HG02943 (cell line): ENCODE results near the gene TBC1D8.
"Not testable (repeated sequence)": the region's sequence is repeated elsewhere in the genome, so short reads cannot be mapped to it uniquely, and the experiment has no call there.

ENCODE experiments used
- ATAC-seq: cut with Tn5 transposase; IDR thresholded peaks from one replicate; pipeline ENCODE4 v1.9.1; 2021; ENCODE audit warnings: mild to moderate bottlenecking, low read depth, moderate library complexity; ENCODE audit not compliant: unreplicated experiment

The TBC1D8 gene

DNA sequence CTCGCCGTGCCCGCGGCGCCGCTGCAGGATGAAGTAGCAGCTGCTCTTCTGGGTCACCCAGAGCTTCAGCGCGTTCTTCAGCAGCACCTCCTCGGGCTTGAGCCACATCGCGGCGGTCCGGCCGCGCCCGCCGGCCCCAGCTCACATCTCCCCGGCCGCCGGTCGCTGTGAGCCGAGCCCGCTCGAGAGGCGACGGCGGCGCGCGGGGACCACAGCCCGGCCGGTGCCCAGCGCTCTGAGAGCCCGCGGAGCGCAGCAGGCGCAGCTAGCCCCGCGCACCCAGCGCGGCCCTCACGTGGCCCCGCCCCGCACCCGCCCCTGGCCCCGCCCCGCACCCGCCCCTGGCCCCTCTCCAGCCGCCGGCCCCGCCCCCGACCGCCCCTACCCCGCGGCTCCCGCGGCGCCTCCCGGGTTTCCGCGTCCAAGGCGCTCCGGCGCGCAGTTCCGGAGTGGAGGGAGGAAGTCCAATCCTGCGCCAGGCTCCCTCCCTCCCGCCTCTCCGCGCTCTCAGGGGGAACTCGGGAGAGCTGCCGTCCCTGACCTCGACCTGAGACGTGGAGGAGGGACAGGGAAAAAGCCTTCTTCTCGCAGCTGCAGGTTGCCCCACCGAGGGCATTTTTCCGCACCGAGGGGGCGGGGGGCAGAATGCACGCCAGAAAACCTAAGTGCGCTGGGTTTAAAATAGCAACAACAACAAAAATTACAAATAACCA, at the start of gene TBC1D8:
Gene TBC1D8, minus strand, starts transcription at position 237 of the 713 bp plus-strand sequence. Its CDS starts 129 bp downstream, at position 108.
- ATAC-seq = peak; percentile 54

GRCh38 chr2:101200676-101201075, 49.5 kb upstream of the TBC1D8 start:
- ATAC-seq = no peak

GRCh38 chr2:101199251-101199791, 48.1 kb upstream of the TBC1D8 start:
- no peak for ATAC-seq

GRCh38 chr2:101197814-101198213, 46.6 kb upstream of the TBC1D8 start:
- no peak for ATAC-seq

GRCh38 chr2:101197215-101197745, 46.1 kb upstream of the TBC1D8 start:
- ATAC-seq = no peak

DNA sequence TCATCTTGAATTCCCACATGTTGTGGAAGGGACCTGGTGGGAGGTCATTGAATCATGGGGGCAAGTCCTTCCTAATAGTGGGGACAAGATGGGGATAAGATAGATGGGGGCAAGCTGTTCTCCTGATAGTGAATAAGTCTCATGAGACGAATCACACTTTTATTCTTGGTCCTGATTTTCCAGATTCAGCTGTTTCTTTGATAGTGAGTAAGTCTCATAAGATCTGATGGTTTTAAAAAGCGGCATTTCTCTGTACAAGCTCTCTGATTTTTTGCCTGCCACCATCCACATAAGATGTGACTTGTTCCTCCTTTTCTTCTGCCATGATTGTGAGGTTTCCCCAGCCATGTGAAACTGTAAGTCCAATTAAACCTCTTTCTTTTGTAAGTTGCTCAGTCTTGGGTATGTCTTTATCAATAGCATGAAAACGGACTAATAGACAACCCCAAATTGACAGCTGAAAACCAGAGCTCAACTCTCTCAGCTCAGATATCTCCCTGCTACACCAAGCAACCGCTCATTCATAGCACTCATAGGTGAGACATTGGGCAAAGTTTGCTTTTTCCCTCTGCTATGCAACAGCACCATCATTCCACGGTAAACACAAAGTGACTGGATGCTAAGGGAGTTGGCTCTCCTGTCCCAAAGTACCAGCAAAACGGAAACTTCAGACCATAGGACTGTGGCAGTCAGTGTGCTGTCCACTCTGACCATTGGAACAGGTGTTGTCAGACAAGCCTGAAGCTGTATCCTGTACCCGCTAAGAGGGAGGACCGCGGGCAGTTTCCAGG, 44.9 kb upstream of the TBC1D8 start:
- ATAC-seq = no peak

- ATAC-seq = no peak
Measured at GRCh38 chr2:101193033-101193626, 41.9 kb upstream of the TBC1D8 start.

- no peak for ATAC-seq
Measured at GRCh38 chr2:101190747-101191516, 39.8 kb upstream of the TBC1D8 start.

GRCh38 chr2:101188683-101189405, 37.7 kb upstream of the TBC1D8 start:
- ATAC-seq = no peak

DNA sequence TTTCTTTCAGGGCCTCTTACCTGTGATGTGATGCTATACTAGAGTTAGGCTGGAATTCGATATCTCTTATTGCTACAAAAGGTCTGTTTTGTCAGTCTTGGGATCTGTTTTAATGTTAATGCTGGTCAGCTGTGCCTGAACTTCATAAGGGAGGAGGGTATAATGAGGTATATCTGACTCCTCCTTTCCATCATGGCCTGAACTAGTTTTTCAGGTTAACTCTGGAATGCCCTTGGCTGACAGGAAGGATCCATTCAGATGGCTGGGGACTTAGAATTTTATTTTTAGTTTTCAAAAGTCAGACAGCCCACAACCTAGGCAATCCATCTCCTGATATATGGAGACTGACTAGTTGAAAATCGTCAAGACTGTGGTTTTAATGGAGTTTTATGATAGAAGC, 35.9 kb upstream of the TBC1D8 start:
- ATAC-seq = no peak

DNA sequence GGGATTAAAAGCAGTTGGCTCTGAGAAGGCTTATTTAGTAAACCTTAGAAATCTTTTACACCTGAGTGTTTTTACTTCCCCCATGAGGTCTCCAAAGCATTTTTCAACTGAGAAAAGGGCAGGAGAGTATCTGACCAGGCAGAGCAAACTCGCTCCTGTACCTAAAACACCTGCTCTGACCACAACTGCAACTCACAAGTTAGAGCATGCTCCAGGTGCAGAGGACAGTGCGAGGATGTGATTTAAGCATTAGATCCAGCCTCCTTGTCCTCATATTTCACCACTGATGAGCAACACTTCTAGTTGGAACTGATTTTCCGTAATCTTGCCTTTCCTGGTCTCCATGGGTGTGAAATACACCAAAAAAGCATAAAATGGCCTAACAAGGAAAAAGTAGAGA, 34.5 kb upstream of the TBC1D8 start:
- ATAC-seq = no peak

GRCh38 chr2:101185085-101185484, 33.9 kb upstream of the TBC1D8 start:
- ATAC-seq = no peak

GRCh38 chr2:101179982-101180381, 28.8 kb upstream of the TBC1D8 start:
- ATAC-seq = no peak

- no peak for ATAC-seq
Measured at GRCh38 chr2:101176803-101177202, 25.6 kb upstream of the TBC1D8 start.

DNA sequence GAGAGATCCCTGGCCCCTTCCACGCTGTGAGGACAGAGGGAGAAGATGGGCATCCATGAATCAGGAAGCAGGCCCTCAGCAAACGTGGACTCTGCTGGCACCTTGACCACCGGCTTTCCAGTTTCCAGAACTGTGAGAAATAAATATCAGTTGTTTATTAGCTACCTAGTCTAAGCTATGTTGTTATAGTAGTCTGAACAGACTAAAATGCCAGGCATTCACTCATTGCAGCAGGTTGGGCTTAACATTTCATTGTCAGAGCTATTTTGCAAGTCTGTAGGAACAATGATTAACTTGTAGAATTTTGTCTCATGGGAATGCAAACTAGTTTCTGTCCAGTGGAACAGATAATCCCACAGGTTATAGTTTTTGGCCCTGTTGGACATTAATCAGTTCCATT, 24.8 kb upstream of the TBC1D8 start:
- no peak for ATAC-seq

DNA sequence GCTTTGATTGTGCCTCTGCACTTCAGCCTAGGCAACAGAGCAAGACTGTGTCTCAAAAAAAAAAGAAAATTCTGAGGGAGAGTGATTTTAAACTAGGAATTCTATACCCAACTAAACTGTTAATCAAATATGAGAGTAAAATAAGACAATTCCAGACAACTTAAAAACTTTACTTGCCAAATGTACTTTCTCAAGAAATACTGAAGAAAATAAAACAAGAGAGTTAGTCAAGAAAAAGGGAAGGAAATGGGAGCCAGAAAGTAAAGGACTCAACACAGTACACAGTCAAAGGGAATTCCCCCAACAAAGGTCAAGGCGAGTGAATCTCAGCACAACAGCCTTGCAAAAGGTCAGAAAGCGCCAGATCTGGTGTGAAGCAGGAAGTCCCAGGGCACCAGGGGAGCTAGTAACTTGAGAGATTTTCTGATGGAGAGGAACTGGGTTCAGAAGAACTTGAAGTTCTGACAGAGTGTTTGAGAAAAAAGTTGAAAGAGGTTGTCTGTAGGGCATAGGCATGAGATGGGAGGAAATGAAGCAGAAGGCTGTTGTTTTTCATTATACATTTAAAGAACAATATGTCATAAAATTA, 22.6 kb upstream of the TBC1D8 start:
- ATAC-seq = no peak

GRCh38 chr2:101169822-101170221, 18.6 kb upstream of the TBC1D8 start:
- not testable (repeated sequence) for ATAC-seq

DNA sequence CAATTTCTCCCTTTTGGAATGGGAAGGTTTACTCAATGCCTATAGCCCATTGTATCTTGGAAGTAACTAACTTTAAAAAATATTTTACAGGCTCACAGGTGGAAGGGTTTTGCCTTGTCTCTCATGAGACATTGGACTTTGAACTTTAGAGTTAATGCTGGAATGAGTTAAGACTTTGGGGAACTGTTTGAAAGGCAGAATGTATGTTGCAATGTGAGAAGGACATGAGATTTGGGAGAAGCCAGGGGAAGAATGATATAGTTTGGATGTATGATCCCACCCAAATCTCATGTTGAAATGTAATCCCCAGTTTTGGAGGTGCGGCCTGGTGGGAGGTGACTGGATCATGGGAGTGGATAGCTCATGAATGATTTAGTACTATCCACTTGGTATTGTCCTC, 17.5 kb upstream of the TBC1D8 start:
- no peak for ATAC-seq

DNA sequence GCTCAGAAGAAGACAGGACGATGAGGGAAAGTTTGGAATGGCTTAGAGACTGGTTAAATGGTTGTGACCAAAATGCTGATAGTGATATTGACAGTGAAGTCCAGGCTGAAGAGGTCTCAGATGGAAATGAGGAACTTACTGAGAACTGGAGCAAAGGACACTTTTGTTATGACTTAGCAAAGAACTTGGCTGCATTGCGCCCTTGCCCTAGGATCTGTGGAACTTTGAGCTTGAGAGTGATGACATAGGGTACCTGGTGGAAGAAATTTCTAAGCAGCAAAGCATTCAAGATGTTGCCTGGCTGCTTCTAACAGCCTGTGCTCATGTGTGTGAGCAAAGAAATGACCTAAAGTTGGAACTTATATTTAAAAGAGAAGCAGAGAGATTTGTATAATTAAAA, 16.4 kb upstream of the TBC1D8 start:
- not testable (repeated sequence) for ATAC-seq
